AG08396 (cell line): ENCODE data around the gene ARHGAP10.
"Not testable (repeated sequence)": the region's sequence is repeated elsewhere in the genome, so short reads cannot be mapped to it uniquely, and the experiment has no call there.

Experiments used
- DNase-seq: peaks from one replicate; pipeline ENCODE4 v3.0.0; 2012; ENCODE audit warnings: low spot score, mixed read lengths

Gene ARHGAP10

GRCh38 chr4:147901388-147901787 lies 169.5 kb downstream of the ARHGAP10 start:
- no peak for DNase-seq

GRCh38 chr4:147901916-147902315 lies 170.0 kb downstream of the ARHGAP10 start:
- DNase-seq: no peak

GRCh38 chr4:147909225-147909624 lies 177.3 kb downstream of the ARHGAP10 start:
- no peak for DNase-seq

GRCh38 chr4:147910315-147910714 lies 178.4 kb downstream of the ARHGAP10 start:
- no peak for DNase-seq

- not testable (repeated sequence) for DNase-seq
Measured at GRCh38 chr4:147912106-147912505, 180.2 kb downstream of the ARHGAP10 start.

GRCh38 chr4:147913137-147913536 lies 181.2 kb downstream of the ARHGAP10 start:
- no peak for DNase-seq

DNA sequence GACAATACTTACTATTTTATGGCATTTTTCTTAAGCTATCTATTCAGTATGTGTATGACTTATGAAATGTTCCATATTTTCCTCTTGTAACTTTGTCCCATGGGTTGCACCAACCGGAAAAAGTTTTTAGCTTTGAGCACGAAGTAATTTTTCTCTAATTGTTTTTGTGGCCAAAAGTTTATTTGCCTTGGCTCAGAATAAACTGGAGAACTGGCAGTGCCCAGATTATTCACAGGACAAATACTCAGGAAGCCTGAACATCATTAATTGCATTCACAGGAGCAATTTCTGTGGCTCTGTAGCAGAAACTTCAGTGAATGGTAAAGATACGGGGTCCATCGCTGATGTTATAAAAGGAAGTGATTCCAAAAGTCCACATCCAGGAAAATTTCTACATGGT lies 184.5 kb downstream of the ARHGAP10 start:
- DNase-seq: no peak

DNA sequence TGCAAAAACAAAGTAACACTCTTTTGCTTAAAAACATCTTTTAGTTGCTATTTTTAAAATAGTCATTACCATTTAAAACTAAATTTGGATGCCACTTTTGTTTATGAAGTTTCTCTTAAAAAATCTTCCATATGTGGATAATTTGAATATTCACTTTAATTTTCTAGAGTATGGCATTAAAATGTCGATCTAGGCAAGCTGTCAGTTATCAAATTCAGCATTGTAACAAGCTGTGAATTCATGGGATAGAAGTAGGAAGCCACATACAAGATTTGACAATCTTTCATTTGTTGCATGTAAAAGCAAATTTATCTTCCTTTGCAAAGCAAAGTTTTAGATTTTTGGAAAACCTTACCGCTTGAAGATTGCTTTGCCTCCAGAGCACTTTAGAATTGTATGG lies 191.5 kb downstream of the ARHGAP10 start:
- DNase-seq: no peak

- DNase-seq: no peak
Measured at GRCh38 chr4:147923854-147924253, 192.0 kb downstream of the ARHGAP10 start.

- DNase-seq: peak; percentile 15
Measured at GRCh38 chr4:147924604-147925412, 192.9 kb downstream of the ARHGAP10 start.

GRCh38 chr4:147927377-147928137 lies 195.7 kb downstream of the ARHGAP10 start:
- DNase-seq: peak; percentile 10

GRCh38 chr4:147928400-147928799 lies 196.5 kb downstream of the ARHGAP10 start:
- DNase-seq: peak; percentile 7

DNA sequence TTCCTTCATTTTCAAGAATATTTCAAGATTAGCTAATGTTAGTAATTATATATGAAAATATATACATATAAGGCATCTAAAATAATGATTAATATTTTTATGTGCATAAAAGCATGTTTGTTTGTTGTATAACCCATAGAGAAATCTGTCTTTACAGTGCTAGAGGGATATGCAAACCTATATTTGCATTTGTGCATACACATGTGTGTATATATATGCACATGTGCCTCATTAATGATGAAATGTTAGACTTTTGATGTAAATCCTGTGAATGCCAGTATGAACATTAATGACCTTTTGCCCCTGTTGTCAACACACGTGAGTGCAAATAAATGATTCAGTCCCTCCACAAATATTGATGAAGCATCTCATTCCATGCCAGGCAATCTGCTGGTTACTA lies 197.9 kb downstream of the ARHGAP10 start:
- no peak for DNase-seq

DNA sequence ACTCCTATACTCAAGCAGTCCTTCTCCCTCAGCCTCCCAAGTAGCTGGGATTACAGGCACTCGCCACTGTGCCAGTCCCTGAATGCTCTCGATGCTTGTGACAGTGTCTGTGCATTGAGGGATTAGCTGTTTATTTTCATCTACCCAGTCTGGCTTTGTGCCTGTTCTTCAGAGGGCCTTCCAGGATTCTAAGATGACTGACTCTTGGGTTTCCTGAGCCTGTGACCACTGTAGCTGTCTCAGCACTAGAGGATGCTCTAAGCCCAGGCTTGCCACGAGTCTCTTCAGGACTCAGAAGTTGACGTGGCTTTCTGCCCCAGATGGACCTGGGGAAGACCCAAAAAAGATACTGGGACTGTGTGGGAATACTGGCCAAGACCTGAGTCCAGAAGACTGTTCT lies 201.4 kb downstream of the ARHGAP10 start:
- peak; percentile 18 for DNase-seq

- DNase-seq: no peak
Measured at GRCh38 chr4:147933779-147934178, 201.9 kb downstream of the ARHGAP10 start.

- no peak for DNase-seq
Measured at GRCh38 chr4:147938496-147938895, 206.6 kb downstream of the ARHGAP10 start.

DNA sequence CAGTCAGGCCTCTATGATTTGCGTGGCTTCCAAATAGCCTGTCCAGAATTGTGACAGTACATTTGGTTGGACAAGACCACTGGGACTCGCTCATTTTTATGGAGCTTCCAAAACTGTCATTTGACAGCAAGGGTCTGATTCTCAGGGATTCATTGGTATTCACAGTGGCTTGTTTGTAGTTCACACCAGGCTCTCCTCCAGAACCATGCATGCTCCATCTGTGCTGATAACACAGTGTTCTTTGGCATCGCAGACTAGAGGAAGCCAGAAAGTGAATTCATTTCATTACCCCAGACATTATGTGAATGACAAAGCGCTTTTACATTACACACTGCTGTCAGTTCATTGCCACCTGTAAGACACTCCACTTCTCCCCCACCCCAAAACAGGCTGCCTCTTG lies 208.3 kb downstream of the ARHGAP10 start:
- no peak for DNase-seq

GRCh38 chr4:147941373-147941772 lies 209.5 kb downstream of the ARHGAP10 start:
- DNase-seq: no peak

DNA sequence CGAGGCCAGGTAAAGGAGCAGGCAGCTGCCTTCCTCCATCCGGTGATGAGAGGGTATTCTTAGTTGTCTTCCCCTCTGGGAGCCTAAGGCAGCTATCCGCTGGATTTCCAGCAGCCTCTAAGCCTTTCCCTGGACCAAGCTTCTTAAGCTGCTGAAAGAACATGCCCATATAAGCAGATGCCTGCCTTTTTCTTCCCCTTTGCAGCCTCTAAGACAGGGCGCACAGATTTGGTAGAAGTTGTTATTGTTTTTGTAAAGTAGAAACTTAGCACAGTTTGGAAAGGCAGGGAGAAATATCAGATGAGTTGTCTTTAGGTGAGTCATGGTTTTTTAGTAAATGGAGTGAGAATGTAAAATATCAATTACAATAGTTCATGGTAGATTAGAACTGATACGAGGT lies 210.8 kb downstream of the ARHGAP10 start:
- DNase-seq: no peak

DNA sequence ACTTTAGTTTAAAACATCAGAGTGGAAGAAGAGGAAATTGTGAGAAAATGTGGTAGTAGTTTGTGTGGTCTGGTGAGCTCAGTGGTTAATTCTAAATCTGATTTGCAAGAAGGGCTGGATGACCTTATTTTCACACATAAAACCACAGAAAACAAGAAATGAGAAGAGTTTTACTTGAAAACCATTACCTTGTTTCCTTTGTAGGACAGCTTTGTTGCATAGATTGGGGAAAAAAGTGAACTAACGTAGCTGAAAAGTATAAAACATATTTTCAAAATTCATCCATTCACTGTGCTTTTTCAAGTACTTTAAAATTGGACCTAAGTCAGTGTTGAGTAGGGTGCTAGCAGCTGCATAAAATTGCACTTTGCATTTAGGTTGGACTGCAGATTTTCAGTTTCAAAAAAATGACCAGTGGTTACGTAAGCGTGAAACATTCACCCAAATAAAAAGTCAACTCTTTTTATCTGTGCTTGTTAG lies 211.3 kb downstream of the ARHGAP10 start:
- DNase-seq: no peak

- no peak for DNase-seq
Measured at GRCh38 chr4:147944249-147944648, 212.4 kb downstream of the ARHGAP10 start.

DNA sequence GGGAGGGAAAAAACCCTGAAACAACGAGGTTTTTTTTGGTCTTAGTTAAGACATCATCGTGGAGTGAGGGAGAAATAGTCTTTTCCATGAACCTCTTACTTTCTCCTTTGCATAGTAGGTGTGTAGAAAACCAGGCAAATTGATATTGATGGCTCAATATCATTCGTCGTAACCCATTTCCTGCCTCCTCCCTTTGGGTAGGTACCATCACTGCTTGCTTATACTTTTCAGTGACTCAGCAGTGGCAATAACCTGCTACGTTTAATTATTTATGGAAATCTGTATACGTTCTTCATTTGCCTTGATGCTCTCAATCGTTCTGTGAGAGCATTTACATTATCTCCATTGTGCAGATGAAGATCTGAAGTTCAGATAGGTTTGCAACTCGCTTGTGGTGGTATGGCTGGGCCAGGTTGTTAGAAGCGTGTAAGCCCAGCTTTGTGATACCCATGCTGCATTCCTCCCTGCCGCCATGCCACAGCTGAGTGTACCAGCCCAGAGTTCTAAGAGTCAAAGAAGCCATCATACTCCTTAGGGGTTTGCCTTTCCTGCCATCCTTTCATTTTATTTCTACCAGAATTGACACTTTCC lies 212.9 kb downstream of the ARHGAP10 start:
- no peak for DNase-seq

DNA sequence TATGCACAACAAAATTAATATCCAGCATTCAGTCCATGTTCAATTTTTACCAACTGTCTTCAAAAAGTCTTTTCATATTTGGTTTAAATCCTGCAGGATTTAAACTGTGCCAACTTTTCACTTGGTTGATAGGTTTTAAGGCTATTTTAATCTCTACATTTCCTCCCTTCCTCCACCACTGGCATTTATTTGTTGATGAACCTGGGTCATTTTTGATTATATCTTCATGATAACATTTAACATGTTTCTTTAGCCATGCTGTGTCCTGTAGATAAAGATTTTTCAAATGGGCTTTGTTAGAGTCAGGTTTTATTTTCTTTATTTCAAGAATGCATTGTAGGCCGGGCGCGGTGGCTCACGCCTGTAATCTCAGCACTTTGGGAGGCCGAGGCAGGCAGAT lies 216.4 kb downstream of the ARHGAP10 start:
- no peak for DNase-seq
